Fibroblast of mammary gland (primary cell): ENCODE data around the gene ANO2.
A peak's percentile ranks its signal among the peaks of the same experiment; 100 is the strongest.

ENCODE experiments used
- DNase-seq: peaks from one replicate; pipeline ENCODE4 v3.0.0-alpha.2; 2010; ENCODE audit warnings: low read depth
- H3K4me3 ChIP-seq: 2 replicates; pipeline ENCODE4 v1.5.1; 2011; ENCODE audit warnings: low read depth, mild to moderate bottlenecking, low read length, moderate library complexity; ENCODE audit not compliant: control insufficient read depth
- CTCF ChIP-seq: conservative IDR thresholded peaks from 2 replicates; pipeline ENCODE4 v1.5.1; 2011; ENCODE audit warnings: low read depth, low read length, inconsistent platforms; ENCODE audit not compliant: control insufficient read depth, insufficient read depth

The ANO2 gene

GRCh38 chr12:5561846-5562245 lies 383.2 kb downstream of the ANO2 start:
- no peak for TF ChIP-seq CTCF
- no peak overlapping the region for H3K4me3 ChIP-seq
- DNase-seq: no peak

GRCh38 chr12:5561057-5561456 lies 384.0 kb downstream of the ANO2 start:
- H3K4me3 ChIP-seq: no peak overlapping the region
- no peak for TF ChIP-seq CTCF
- no peak for DNase-seq

- no peak overlapping the region for H3K4me3 ChIP-seq
- no peak for TF ChIP-seq CTCF
- no peak for DNase-seq
Measured at GRCh38 chr12:5560265-5560664, 384.8 kb downstream of the ANO2 start.

GRCh38 chr12:5557906-5558305 lies 387.2 kb downstream of the ANO2 start:
- TF ChIP-seq CTCF: no peak
- no peak overlapping the region for H3K4me3 ChIP-seq
- no peak for DNase-seq

- no peak for DNase-seq
- no peak overlapping the region for H3K4me3 ChIP-seq
- TF ChIP-seq CTCF: no peak
Measured at GRCh38 chr12:5556946-5557673, 387.9 kb downstream of the ANO2 start.

GRCh38 chr12:5556033-5556614 lies 388.9 kb downstream of the ANO2 start:
- no peak overlapping the region for H3K4me3 ChIP-seq
- no peak for DNase-seq
- peak; percentile 8 for TF ChIP-seq CTCF
